Measurements from ENCODE around the gene CDCA3. TPM values are rescaled to one million over a fixed set of nuclear protein-coding genes. Genes with fewer than 3 reads are reported as not detected.

The CDCA3 gene
- total RNA-seq, 2 experiments from 2014 or later, result 74.6 to 83.8 TPM

DNA sequence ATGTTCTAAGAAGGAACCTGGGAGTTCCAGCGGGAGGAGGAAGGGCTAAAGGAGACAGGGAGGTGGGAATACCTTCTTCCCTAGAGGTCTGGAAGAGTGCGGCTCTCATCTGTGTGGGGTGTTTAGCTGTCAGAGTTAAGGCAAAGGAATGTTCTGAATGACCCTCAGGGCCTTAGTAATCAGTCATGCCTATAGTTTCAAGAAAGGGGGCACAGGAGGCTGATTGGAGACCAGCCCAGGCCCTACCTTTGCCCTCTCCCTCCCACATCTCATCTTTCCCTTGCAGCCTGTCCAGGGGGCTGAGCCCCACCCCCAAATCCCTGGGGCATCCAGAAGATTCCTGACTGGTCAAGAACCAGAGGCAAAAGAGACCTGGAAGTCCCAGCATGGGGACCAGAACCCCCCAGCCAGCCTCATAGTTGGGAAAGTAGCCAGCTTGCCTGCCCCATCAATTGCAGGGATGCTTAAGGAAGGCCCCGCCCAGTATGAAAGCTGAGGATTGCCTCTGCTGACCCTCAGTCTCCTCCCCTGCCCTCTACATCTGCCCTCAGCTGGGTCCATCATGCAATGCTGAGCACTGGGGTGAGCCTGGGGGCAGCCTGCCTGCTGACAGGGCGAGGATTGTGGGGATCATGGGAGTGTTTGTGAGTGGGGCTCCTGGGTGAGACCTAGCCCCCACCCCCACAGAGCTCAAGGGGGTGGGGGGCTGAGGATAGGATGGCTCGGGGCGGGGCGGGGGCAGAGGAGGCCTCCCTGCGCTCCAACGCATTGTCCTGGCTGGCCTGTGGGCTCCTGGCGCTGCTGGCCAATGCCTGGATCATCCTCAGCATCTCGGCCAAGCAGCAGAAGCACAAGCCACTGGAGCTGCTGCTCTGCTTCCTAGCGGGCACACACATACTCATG, 27.7 kb downstream of the CDCA3 start:
- peaks cover 56% of the 10 kb centered on the region for H3K27me3 Mint-ChIP-seq
- no peak overlapping the region for H3K4me3 Mint-ChIP-seq
- no peak for ATAC-seq
- DNase-seq, result no peak
- intact Hi-C loops (cut with micrococcal nuclease), result no loop called here
- no peak overlapping the region for H3K27ac Mint-ChIP-seq
- H3K4me1 Mint-ChIP-seq (ENCODE audit: low read depth), result peaks cover 21% of the 10 kb centered on the region
- TF ChIP-seq, protein P1, sequence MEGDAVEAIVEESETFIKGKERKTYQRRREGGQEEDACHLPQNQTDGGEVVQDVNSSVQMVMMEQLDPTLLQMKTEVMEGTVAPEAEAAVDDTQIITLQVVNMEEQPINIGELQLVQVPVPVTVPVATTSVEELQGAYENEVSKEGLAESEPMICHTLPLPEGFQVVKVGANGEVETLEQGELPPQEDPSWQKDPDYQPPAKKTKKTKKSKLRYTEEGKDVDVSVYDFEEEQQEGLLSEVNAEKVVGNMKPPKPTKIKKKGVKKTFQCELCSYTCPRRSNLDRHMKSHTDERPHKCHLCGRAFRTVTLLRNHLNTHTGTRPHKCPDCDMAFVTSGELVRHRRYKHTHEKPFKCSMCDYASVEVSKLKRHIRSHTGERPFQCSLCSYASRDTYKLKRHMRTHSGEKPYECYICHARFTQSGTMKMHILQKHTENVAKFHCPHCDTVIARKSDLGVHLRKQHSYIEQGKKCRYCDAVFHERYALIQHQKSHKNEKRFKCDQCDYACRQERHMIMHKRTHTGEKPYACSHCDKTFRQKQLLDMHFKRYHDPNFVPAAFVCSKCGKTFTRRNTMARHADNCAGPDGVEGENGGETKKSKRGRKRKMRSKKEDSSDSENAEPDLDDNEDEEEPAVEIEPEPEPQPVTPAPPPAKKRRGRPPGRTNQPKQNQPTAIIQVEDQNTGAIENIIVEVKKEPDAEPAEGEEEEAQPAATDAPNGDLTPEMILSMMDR (IDR thresholded peaks at IDR 0.05), result no peak
- CTCF ChIA-PET, result interaction anchor here (1.2 to 17.9 kb wide), 9 partner anchors 11 to 205 kb away, joined by 3 to 341 read pairs (median 15); partner anchors contain the start of genes COPS7A, MLF2 and PTMS
- POLR2A ChIA-PET, result interaction anchor here (0.8 to 3.1 kb wide), 3 partner anchors 12 to 70 kb away, joined by 4 to 9 read pairs (median 5); partner anchors contain the start of genes LAG3 and MLF2
- H3K36me3 Mint-ChIP-seq (ENCODE audit: low read depth), result no peaks in the 10 kb centered on the region
- no peaks in the 10 kb centered on the region for H3K9me3 Mint-ChIP-seq

DNA sequence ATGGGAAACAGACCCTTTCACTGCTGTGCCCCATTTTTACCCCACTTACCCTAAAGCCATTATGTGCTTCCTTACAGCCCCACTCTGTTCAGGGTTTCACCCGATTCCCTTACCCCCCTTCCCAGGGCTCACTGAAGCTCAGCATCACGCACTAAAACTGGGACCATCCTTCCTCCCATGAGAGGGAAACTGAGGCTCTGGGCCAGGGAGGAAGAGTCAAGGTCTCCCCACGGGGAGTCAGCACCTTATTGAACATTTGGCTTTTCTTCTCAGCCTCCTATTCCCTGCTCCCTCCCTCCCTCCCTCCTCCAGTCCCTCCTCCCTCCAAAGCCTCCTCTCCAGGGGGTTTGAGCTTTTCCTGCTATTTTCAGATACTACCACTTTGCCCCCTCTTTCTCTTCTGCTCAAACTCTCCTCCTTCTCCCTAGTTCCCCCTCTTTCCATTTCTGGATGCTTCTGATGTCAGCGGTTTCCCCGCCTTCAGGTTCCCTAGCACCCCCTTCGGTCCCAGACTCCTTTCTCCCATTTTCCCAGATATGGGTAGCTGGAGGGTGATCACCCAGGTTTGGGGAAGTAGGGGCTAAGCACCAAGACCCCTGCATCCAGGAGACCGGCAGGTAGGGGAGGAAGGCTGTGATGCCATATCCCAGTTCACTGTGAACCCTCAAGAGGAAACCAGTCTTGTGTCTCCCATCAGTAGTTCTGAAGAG, 28.5 kb downstream of the CDCA3 start:
- DNase-seq, result no peak
- H3K27ac Mint-ChIP-seq, result no peak overlapping the region
- POLR2A ChIA-PET, result interaction anchor here (0.6 to 3.1 kb wide), 7 partner anchors 12 to 92 kb away, joined by 3 to 9 read pairs (median 4); partner anchors contain the start of genes CD4, LAG3 and MLF2
- no peak for ATAC-seq
- TF ChIP-seq, protein P1 (IDR thresholded peaks at IDR 0.05), result no peak
- no peaks in the 10 kb centered on the region for H3K36me3 Mint-ChIP-seq (ENCODE audit: low read depth)
- intact Hi-C loops (cut with micrococcal nuclease), result no loop called here
- H3K4me3 Mint-ChIP-seq, result no peak overlapping the region
- H3K9me3 Mint-ChIP-seq, result no peaks in the 10 kb centered on the region
- peaks cover 17% of the 10 kb centered on the region for H3K4me1 Mint-ChIP-seq (ENCODE audit: low read depth)
- CTCF ChIA-PET, result interaction anchor here (1.1 to 17.9 kb wide), 8 partner anchors 9 to 204 kb away, joined by 3 to 341 read pairs (median 4); partner anchors contain the start of genes MLF2 and PTMS
- peaks cover 53% of the 10 kb centered on the region for H3K27me3 Mint-ChIP-seq

DNA sequence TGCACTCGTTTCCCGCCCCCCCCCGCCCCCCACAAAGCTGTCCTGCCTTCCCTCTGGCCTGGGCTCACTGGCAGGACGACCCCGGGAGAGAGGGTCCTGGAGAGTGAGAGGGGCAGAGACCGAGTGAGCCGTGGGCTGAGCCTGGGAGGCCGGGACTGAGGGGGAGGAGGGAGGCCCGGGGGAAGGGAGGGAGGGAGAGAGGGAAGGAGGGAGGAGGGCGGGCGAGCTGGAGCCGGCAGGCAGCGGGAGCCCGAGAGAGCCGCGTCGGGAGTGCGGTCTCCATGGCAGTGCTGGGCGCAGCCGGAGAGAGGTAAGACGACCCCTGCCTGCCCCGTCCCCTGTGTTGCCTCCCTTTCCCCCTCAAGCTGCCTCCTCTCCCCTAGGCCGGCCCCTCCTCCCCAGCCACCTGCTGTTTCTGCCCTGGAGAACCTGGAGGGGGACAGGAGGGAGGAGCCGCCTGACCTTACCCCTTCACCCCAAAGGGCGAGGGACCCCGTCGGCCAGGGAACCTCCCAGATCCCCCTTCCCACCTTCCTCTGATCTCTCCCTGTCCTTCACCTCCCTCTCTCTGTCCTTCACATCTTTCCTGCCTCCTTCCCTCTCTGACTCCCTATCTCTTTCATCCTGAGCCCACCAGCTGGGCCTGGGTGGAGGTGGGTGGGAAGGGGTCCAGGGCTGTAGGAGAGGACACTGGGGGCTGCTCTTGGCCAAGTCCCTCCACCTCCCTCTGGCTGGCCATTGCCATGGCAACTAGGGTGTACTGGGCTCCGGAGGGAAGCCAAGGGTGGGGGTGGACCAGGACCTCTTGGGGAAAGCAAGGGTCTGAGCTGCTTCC, 29.3 kb downstream of the CDCA3 start, which contains the start of gene GPR162:
GPR162 (plus strand) TSS at position 231 of the 835 bp plus-strand sequence. CDS start 2,078 bp downstream, outside the sequence.
- ChIA-PET CTCF (interaction anchor here (0.9 to 17.9 kb wide), 8 partner anchors 9 to 203 kb away, joined by 3 to 341 read pairs (median 4); partner anchors contain the start of genes MLF2 and PTMS), POLR2A (interaction anchor here (0.6 to 2.6 kb wide), 7 partner anchors 13 to 91 kb away, joined by 3 to 9 read pairs (median 3); partner anchors contain the start of genes CD4, MLF2 and USP5)
- intact Hi-C loops (cut with micrococcal nuclease), result no loop called here
- DNase-seq (no peak), ATAC-seq (peak; percentile 2)
- peaks cover 46% of the 10 kb centered on the region for H3K27me3 Mint-ChIP-seq
- no peaks in the 10 kb centered on the region for H3K36me3 Mint-ChIP-seq (ENCODE audit: low read depth)
- H3K9me3 Mint-ChIP-seq, result no peaks in the 10 kb centered on the region
- H3K4me3 Mint-ChIP-seq, result peak within 1 kb of the TSS; percentile 20
- no peak within 1 kb of the TSS for H3K27ac Mint-ChIP-seq
- TF ChIP-seq, protein P1 (IDR thresholded peaks at IDR 0.05), result no peak
- H3K4me1 Mint-ChIP-seq (ENCODE audit: low read depth), result peaks cover 13% of the 10 kb centered on the region

DNA sequence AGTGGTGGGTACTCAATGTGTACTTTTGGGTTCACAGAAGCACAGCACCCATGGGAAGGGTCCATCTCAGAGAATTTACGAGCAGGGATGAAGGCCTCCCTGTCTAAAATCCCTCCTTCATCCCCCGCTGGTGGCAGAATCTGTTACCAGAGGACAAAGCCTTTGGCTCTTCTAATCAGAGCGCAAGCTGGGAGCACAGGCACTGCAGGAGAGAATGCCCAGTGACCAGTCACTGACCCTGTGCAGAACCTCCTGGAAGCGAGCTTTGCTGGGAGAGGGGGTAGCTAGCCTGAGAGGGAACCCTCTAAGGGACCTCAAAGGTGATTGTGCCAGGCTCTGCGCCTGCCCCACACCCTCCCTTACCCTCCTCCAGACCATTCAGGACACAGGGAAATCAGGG, 30.9 kb downstream of the CDCA3 start:
- no peaks in the 10 kb centered on the region for H3K9me3 Mint-ChIP-seq
- intact Hi-C loops (cut with micrococcal nuclease), result no loop called here
- H3K4me1 Mint-ChIP-seq (ENCODE audit: low read depth), result peaks cover 10% of the 10 kb centered on the region
- ATAC-seq (no peak), DNase-seq (no peak)
- H3K4me3 Mint-ChIP-seq, result no peak overlapping the region
- no peak overlapping the region for H3K27ac Mint-ChIP-seq
- TF ChIP-seq, protein P1 (IDR thresholded peaks at IDR 0.05), result no peak
- no peaks in the 10 kb centered on the region for H3K36me3 Mint-ChIP-seq (ENCODE audit: low read depth)
- H3K27me3 Mint-ChIP-seq, result peaks cover 33% of the 10 kb centered on the region
- ChIA-PET CTCF (interaction anchor here (1.4 to 17.9 kb wide), 2 partner anchors 15 to 64 kb away, joined by 4 to 341 read pairs; partner anchors contain the start of gene MLF2), POLR2A (interaction anchor here (0.9 to 2.6 kb wide), 4 partner anchors 9 to 97 kb away, joined by 3 to 9 read pairs (median 3); partner anchors contain the start of genes COPS7A and MLF2)

All from activated CD8-positive, alpha-beta T cell treated with anti-CD3 and anti-CD28 coated beads for 36 hours (primary cell).